HepG2 (cell line): ENCODE data around the gene NPAS2. TPM values are rescaled to one million over a fixed set of nuclear protein-coding genes. Genes with fewer than 3 reads are reported as not detected.
A peak's percentile ranks its signal among the peaks of the same experiment; 100 is the strongest.

Source experiments
- BORCS8-MEF2B ChIP-seq: sonication (generic); formaldehyde crosslinking; IDR thresholded peaks from 2 replicates; pipeline ENCODE4 v1.8.0; 2022; ENCODE audit warnings: mild to moderate bottlenecking, missing genetic modification reagents
- CBX2 ChIP-seq, 2 experiments: fragments of 200-600 bp in 1 of 2; sonication (generic); formaldehyde crosslinking in 1 of 2; IDR thresholded peaks; 2 replicates each; pipeline versions ENCODE4 v1.7.0 to v1.8.1; 2018 to 2022; ENCODE audit warnings: low read depth in 2 of 2, low read length in 1 of 2, mild to moderate bottlenecking in 1 of 2, missing genetic modification reagents in 1 of 2
- CHD2 ChIP-seq: IDR thresholded peaks from 2 replicates; pipeline ENCODE4 v1.6.1; 2011; ENCODE audit warnings: low read depth, low read length, improper control_type of control experiment
- EEA1 ChIP-seq: sonication (generic); formaldehyde crosslinking; IDR thresholded peaks from 2 replicates; pipeline ENCODE4 v1.5.1; 2020; ENCODE audit warnings: mild to moderate bottlenecking, missing genetic modification reagents, borderline replicate concordance
- GFI1 ChIP-seq: sonication (generic); formaldehyde crosslinking; IDR thresholded peaks from 2 replicates; pipeline ENCODE4 v1.5.0; 2020; ENCODE audit warnings: missing genetic modification reagents, mild to moderate bottlenecking, borderline replicate concordance
- HOXD1 ChIP-seq: sonication (generic); formaldehyde crosslinking; IDR thresholded peaks from 2 replicates; pipeline ENCODE4 v1.5.0; 2020; ENCODE audit warnings: missing genetic modification reagents
- IRF9 ChIP-seq: sonication (generic); formaldehyde crosslinking; IDR thresholded peaks from 2 replicates; pipeline ENCODE4 v1.8.0; 2022; ENCODE audit warnings: missing genetic modification reagents, mild to moderate bottlenecking, borderline replicate concordance
- MEIS1 ChIP-seq: sonication (generic); formaldehyde crosslinking; IDR thresholded peaks from 2 replicates; pipeline ENCODE4 v1.9.0; 2021; ENCODE audit warnings: mild to moderate bottlenecking, missing genetic modification reagents, moderate library complexity, borderline replicate concordance
- MYC ChIP-seq: sonication (generic); formaldehyde crosslinking; IDR thresholded peaks from 2 replicates; pipeline ENCODE4 v1.9.0; 2021; ENCODE audit warnings: missing genetic modification reagents, borderline replicate concordance
- NFIC ChIP-seq: IDR thresholded peaks from 2 replicates; pipeline ENCODE4 v1.6.1; 2012; ENCODE audit warnings: mild to moderate bottlenecking, low read length, inconsistent platforms
- NFYB ChIP-seq: sonication (generic); formaldehyde crosslinking; IDR thresholded peaks from 2 replicates; pipeline ENCODE4 v1.4.0; 2020; ENCODE audit warnings: missing genetic modification reagents
- NR2C2 ChIP-seq: sonication (generic); formaldehyde crosslinking; IDR thresholded peaks from 2 replicates; pipeline ENCODE4 v1.4.0; 2020; ENCODE audit warnings: missing genetic modification reagents, mild to moderate bottlenecking, moderate library complexity, borderline replicate concordance
- POLR2G ChIP-seq: fragments of 200-400 bp; formaldehyde crosslinking; IDR thresholded peaks from 2 replicates; pipeline ENCODE4 v1.6.1; 2018; ENCODE audit warnings: mild to moderate bottlenecking, low read depth, low read length, moderate library complexity
- STAT5B ChIP-seq: sonication (generic); formaldehyde crosslinking; IDR thresholded peaks from 2 replicates; pipeline ENCODE4 v1.4.0; 2020; ENCODE audit warnings: missing genetic modification reagents
- TBP ChIP-seq: sonication (generic); formaldehyde crosslinking; IDR thresholded peaks from 2 replicates; pipeline ENCODE4 v1.5.0; 2020; ENCODE audit warnings: missing genetic modification reagents
- TBX2 ChIP-seq: sonication (generic); formaldehyde crosslinking; IDR thresholded peaks from 2 replicates; pipeline ENCODE4 v1.5.0; 2020; ENCODE audit warnings: missing genetic modification reagents, mild to moderate bottlenecking, borderline replicate concordance
- THAP11 ChIP-seq: IDR thresholded peaks from 2 replicates; pipeline ENCODE4 v1.6.1; 2016; ENCODE audit warnings: missing biosample characterization, missing genetic modification reagents
- YY1 ChIP-seq: IDR thresholded peaks from 2 replicates; pipeline ENCODE4 v1.6.1; 2011; ENCODE audit warnings: low read length, low read depth, moderate library complexity, mild to moderate bottlenecking; ENCODE audit not compliant: insufficient read depth, insufficient replicate concordance
- ZNF709 ChIP-seq: sonication (generic); formaldehyde crosslinking; IDR thresholded peaks from 2 replicates; pipeline ENCODE4 v1.5.0; 2020; ENCODE audit warnings: mild to moderate bottlenecking, missing genetic modification reagents
- ZNF777 ChIP-seq: sonication (generic); formaldehyde crosslinking; IDR thresholded peaks from 2 replicates; pipeline ENCODE4 v1.4.0; 2020; ENCODE audit warnings: missing genetic modification reagents
- ZNF878 ChIP-seq: sonication (generic); formaldehyde crosslinking; IDR thresholded peaks from 2 replicates; pipeline ENCODE4 v1.8.1; 2023; ENCODE audit warnings: mild to moderate bottlenecking, missing genetic modification reagents, moderate library complexity
- ZSCAN12 ChIP-seq: sonication (generic); formaldehyde crosslinking; IDR thresholded peaks from 2 replicates; pipeline ENCODE4 v1.9.0; 2021; ENCODE audit warnings: mild to moderate bottlenecking, missing genetic modification reagents
- polyA plus RNA-seq, 8 experiments: library from polyadenylated mRNA; depleted of rRNA in 3 of 8; stranded (reverse) in 7 of 8; unstranded in 1 of 8; fragments of >200 nt; fragmentation: Illumina TruSeq in 4 of 8; extraction: Trizol in 4 of 8; gene quantifications; 2 replicates each; pipeline versions ENCODE4 v1.2.1 to v1.2.3, GENCODE V29; 2011 to 2016; ENCODE audit warnings: low read depth in 4 of 8, missing spikeins in 1 of 8, mixed read lengths in 1 of 8; ENCODE audit not compliant: insufficient read depth in 1 of 8
- total RNA-seq, 5 experiments: library from RNA; depleted of rRNA; stranded (reverse); fragments of >200 nt; fragmentation: Illumina TruSeq; extraction: Trizol; gene quantifications; 2 replicates each; pipeline ENCODE4 v1.2.3, GENCODE V29; 2016; ENCODE audit warnings: low read depth in 1 of 5
- TF ChIP-seq, protein P1 (sequence below): sonication (generic); formaldehyde crosslinking; IDR thresholded peaks from 2 replicates; pipeline ENCODE4 v1.4.0; 2020; ENCODE audit warnings: missing genetic modification reagents
- TF ChIP-seq, protein P2 (sequence below): IDR thresholded peaks from 2 replicates; pipeline ENCODE4 v1.6.1; 2012; ENCODE audit warnings: inconsistent platforms
- TF ChIP-seq, protein P3 (sequence below): sonication (generic); formaldehyde crosslinking; IDR thresholded peaks from 2 replicates; pipeline ENCODE4 v1.4.0; 2020; ENCODE audit warnings: missing genetic modification reagents

Gene NPAS2
- total and polyA plus RNA-seq, 2 of the 13 experiments (the other 11 are each of a cell fraction or from before 2014, with no cell fraction given) = 14.8 to 37.5 TPM

GRCh38 chr2:100820523-100821254, 750 bp downstream of the NPAS2 start (continued):
- TF ChIP-seq, protein P1, sequence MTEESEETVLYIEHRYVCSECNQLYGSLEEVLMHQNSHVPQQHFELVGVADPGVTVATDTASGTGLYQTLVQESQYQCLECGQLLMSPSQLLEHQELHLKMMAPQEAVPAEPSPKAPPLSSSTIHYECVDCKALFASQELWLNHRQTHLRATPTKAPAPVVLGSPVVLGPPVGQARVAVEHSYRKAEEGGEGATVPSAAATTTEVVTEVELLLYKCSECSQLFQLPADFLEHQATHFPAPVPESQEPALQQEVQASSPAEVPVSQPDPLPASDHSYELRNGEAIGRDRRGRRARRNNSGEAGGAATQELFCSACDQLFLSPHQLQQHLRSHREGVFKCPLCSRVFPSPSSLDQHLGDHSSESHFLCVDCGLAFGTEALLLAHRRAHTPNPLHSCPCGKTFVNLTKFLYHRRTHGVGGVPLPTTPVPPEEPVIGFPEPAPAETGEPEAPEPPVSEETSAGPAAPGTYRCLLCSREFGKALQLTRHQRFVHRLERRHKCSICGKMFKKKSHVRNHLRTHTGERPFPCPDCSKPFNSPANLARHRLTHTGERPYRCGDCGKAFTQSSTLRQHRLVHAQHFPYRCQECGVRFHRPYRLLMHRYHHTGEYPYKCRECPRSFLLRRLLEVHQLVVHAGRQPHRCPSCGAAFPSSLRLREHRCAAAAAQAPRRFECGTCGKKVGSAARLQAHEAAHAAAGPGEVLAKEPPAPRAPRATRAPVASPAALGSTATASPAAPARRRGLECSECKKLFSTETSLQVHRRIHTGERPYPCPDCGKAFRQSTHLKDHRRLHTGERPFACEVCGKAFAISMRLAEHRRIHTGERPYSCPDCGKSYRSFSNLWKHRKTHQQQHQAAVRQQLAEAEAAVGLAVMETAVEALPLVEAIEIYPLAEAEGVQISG (CRISPR knock-in tag) = no peak; the same call in 1 of the 2 replicates
- no peak for TF ChIP-seq ZSCAN12 (CRISPR knock-in tag)
- no peak for TF ChIP-seq NFYB
- peak; percentile 54 for TF ChIP-seq NR2C2 (CRISPR knock-in tag)
- TF ChIP-seq ZNF878 (CRISPR knock-in tag) = no peak
- TF ChIP-seq MEIS1 (CRISPR knock-in tag) = 0 out of 2 replicates have a peak, but pooled peaks have one; percentile 36
- TF ChIP-seq TBX2 (CRISPR knock-in tag) = peak; percentile 49; the same call in 1 of the 2 replicates
- TF ChIP-seq CBX2 (IDR thresholded peaks at IDR 0.05; ENCODE audit: low read depth, low read length) = no peak
- 0 out of 2 replicates have a peak, but pooled peaks have one; percentile 53 for TF ChIP-seq CBX2 (CRISPR knock-in tag; IDR thresholded peaks at IDR 0.05; ENCODE audit: low read depth)
- 0 out of 2 replicates have a peak, but pooled peaks have one; percentile 26 for TF ChIP-seq ZNF709 (CRISPR knock-in tag)
- no peak for TF ChIP-seq HOXD1 (CRISPR knock-in tag)
- peak; percentile 56; the same call in 1 of the 2 replicates for TF ChIP-seq BORCS8-MEF2B (CRISPR knock-in tag)
- no peak for TF ChIP-seq NFIC
- TF ChIP-seq POLR2G = no peak; the same call in 1 of the 2 replicates
- TF ChIP-seq GFI1 = peak; percentile 35; the same call in 1 of the 2 replicates
- TF ChIP-seq THAP11 (CRISPR knock-in tag) = peak; percentile 33; the same call in 1 of the 2 replicates
- TF ChIP-seq, protein P2, sequence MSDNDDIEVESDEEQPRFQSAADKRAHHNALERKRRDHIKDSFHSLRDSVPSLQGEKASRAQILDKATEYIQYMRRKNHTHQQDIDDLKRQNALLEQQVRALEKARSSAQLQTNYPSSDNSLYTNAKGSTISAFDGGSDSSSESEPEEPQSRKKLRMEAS = peak; percentile 39; the same call in 1 of the 2 replicates
- TF ChIP-seq EEA1 = peak; percentile 44; the same call in 1 of the 2 replicates
- peak; percentile 78; the same call in 1 of the 2 replicates for TF ChIP-seq IRF9
- TF ChIP-seq STAT5B = no peak
- TF ChIP-seq, protein P3, sequence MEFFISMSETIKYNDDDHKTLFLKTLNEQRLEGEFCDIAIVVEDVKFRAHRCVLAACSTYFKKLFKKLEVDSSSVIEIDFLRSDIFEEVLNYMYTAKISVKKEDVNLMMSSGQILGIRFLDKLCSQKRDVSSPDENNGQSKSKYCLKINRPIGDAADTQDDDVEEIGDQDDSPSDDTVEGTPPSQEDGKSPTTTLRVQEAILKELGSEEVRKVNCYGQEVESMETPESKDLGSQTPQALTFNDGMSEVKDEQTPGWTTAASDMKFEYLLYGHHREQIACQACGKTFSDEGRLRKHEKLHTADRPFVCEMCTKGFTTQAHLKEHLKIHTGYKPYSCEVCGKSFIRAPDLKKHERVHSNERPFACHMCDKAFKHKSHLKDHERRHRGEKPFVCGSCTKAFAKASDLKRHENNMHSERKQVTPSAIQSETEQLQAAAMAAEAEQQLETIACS (CRISPR knock-in tag) = peak; percentile 70
- peak; percentile 60 for TF ChIP-seq MYC (CRISPR knock-in tag)
- TF ChIP-seq TBP = no peak
- TF ChIP-seq CHD2 = 0 out of 2 replicates have a peak, but pooled peaks have one; percentile 20
- TF ChIP-seq YY1 = no peak
- TF ChIP-seq ZNF777 (CRISPR knock-in tag) = peak; percentile 55; the same call in 1 of the 2 replicates
